Activated CD4-positive, CD25-positive, alpha-beta regulatory T cell treated with anti-CD3 and anti-CD28 coated beads, Interleukin-2, amount 50 U/mL, for 24 hours (primary cell): Measurements from ENCODE around the gene MGAT4D.
"Not testable (repeated sequence)": the region's sequence is repeated elsewhere in the genome, so short reads cannot be mapped to it uniquely, and the experiment has no call there.

Experiments
- ATAC-seq, 2 donors: fragments of 150-1000 bp; cut with Tn5 transposase; one replicate each; pipeline ENCODE4 v1.10.0; 2021; ENCODE audit warnings: mild to moderate bottlenecking in 1 of 2, moderate library complexity in 1 of 2

Gene MGAT4D

GRCh38 chr4:140497747-140498636 lies at the start of gene MGAT4D:
TSS of gene MGAT4D (minus strand) at chr4:140498293. CDS start at chr4:140498222, 71 bp downstream.
- no peak for ATAC-seq

GRCh38 chr4:140533951-140534480 lies 35.9 kb upstream of the MGAT4D start:
- no peak for ATAC-seq

GRCh38 chr4:140529434-140529833 lies 31.3 kb upstream of the MGAT4D start:
- ATAC-seq, result no peak

- ATAC-seq, result peak; percentile 100
These were observed 26.0 kb upstream of the MGAT4D start, which contains the start of gene ELMOD2 for GRCh38 chr4:140523857-140524742. TSS of gene ELMOD2 (plus strand) at chr4:140524168. CDS start at chr4:140525429, 1,261 bp downstream.

- ATAC-seq, result no peak
These were observed 25.3 kb upstream of the MGAT4D start for GRCh38 chr4:140523370-140523856.

- ATAC-seq, result no peak
These were observed 17.3 kb upstream of the MGAT4D start for GRCh38 chr4:140515423-140515822.

- not testable (repeated sequence) for ATAC-seq
These were observed 15.7 kb upstream of the MGAT4D start for GRCh38 chr4:140513765-140514164.

- ATAC-seq, result no peak
These were observed 6.2 kb upstream of the MGAT4D start for GRCh38 chr4:140504261-140504660.

- ATAC-seq, result no peak
These were observed 1.3 kb upstream of the MGAT4D start for GRCh38 chr4:140499391-140499790.

GRCh38 chr4:140497405-140497746 lies 717 bp downstream of the MGAT4D start:
- ATAC-seq, result no peak

- ATAC-seq, result no peak
These were observed 12.2 kb downstream of the MGAT4D start for GRCh38 chr4:140485939-140486338.

- no peak for ATAC-seq
These were observed 14.6 kb downstream of the MGAT4D start for GRCh38 chr4:140483445-140483844.

- ATAC-seq, result no peak
These were observed 25.9 kb downstream of the MGAT4D start for GRCh38 chr4:140472156-140472555.

- no peak for ATAC-seq
These were observed 28.0 kb downstream of the MGAT4D start for GRCh38 chr4:140469791-140470733.

GRCh38 chr4:140466146-140466545 lies 31.9 kb downstream of the MGAT4D start:
- no peak for ATAC-seq

- ATAC-seq, result no peak
These were observed 34.5 kb downstream of the MGAT4D start for GRCh38 chr4:140463614-140464013.

GRCh38 chr4:140463182-140463581 lies 34.9 kb downstream of the MGAT4D start:
- no peak for ATAC-seq

GRCh38 chr4:140450352-140450751 lies 47.7 kb downstream of the MGAT4D start:
- ATAC-seq, result no peak

GRCh38 chr4:140448830-140449229 lies 49.3 kb downstream of the MGAT4D start:
- no peak for ATAC-seq

GRCh38 chr4:140448162-140448561 lies 49.9 kb downstream of the MGAT4D start:
- ATAC-seq, result no peak

GRCh38 chr4:140444347-140444746 lies 53.7 kb downstream of the MGAT4D start:
- not testable (repeated sequence) for ATAC-seq

GRCh38 chr4:140439644-140440142 lies 58.4 kb downstream of the MGAT4D start:
- no peak for ATAC-seq
